ENCODE measurements around the gene FLCN. TPM values are rescaled to one million over a fixed set of nuclear protein-coding genes. Genes with fewer than 3 reads are reported as not detected.

FLCN gene
- polyA plus RNA-seq, 12 donors = 16.8 to 32.2 (median 24.8) TPM; not detected in 1

GRCh38 chr17:17169396-17169795 is 67.6 kb downstream of the FLCN start:
- DNase-seq = no peak

DNA sequence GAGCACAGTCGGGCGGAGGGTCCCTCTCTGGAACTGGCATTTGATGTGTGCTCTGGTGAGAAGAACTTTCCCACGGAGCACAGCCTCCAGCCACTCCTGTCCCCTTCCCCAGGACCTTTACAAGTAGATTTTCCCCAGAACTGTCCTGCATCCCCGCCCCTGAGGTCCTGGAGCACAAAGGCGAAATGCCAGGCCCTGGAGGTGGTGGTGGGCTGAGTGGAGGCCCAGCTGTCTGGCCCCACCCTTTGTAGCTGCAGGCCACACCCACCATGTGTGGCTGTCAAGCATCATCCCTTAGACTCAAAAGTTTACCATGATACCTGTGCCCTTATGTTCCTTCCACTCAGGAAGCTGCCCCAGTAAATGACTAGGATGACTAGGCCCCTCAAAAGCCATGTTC is 68.6 kb downstream of the FLCN start:
- DNase-seq = no peak

GRCh38 chr17:17167986-17168385 is 69.0 kb downstream of the FLCN start:
- no peak for DNase-seq

DNA sequence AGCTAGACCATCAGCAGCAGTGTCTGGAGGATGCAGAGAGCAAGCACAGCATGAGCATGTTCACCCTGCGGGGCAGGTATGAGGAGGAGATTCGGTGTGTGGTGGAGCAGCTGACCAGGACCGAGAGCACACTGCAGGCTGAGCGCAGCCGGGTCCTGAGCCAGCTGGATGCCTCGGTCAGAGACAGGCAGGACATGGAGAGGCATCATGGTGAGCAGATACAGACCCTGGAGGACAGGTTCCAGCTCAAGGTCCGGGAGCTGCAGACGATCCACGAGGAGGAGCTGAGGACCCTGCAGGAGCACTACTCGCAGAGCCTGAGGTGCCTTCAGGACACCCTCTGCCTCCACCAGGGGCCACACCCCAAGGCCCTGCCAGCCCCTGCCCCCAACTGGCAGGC is 69.6 kb downstream of the FLCN start:
- no peak for DNase-seq

DNA sequence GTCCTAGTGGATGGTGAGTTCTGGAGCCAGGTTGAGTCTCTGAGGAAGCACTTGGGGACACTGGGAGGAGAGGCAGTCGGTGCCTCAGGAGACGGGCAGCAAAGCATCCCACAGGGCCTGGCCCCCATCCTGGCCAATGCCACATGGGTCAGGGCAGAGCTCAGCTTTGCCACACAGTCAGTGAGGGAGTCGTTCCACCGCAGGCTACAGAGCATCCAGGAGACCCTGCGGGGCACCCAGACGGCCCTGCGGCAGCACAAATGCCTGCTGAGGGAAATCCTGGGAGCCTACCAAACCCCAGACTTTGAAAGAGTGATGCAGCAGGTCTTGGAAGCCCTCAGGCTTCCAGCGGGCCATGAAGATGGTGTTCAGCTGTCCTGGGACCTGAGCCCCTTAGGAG is 70.5 kb downstream of the FLCN start:
- DNase-seq = no peak

DNA sequence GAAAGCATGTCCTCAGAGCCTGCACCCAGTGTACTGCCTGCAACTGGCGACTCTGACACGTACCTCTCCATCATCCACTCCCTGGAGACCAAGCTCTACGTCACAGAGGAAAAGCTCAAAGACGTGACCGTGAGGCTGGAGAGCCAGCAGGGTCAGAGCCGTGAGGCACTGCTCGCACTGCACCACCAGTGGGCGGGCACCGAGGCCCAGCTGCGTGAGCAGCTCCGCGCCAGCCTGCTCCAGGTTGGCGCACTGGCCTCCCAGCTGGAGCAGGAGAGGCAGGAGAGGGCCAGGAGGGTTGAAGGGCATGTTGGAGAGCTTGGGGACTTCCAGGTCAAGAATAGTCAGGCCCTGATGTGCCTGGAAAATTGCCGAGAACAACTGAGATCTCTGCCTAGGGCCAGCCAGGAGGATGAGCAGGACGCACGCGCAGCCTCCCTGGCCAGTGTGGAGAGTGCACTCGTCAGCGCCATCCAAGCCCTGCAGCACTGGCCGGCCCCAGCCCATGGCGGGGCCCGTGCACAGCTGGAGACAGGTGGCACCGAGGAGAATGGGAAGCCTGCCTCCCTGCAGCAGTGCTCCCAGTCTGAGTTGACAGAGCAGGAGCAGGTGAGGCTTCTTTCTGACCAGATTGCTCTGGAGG is 71.2 kb downstream of the FLCN start:
- no peak for DNase-seq

- DNase-seq = no peak
Measured at GRCh38 chr17:17164676-17165075, 72.3 kb downstream of the FLCN start.

GRCh38 chr17:17164156-17164555 is 72.8 kb downstream of the FLCN start:
- no peak for DNase-seq

Other genes starting within 250 kb of the FLCN start
- gene MPRIP, start 194.7 kb downstream of the FLCN start, polyA plus RNA-seq (ENCODE audit: insufficient read length in 12 of 12) = 100 to 1,000 TPM; 100 to 231 (median 191) TPM
- gene PLD6, start 30.8 kb downstream of the FLCN start, polyA plus RNA-seq (ENCODE audit: insufficient read length in 12 of 12) = 1 to 10 TPM in 11 of 12 donors, not detected in 1; 3.0 to 5.5 (median 4.2) TPM
- gene COPS3, start 44.1 kb upstream of the FLCN start, polyA plus RNA-seq (ENCODE audit: insufficient read length in 12 of 12) = 10 to 100 TPM in 11 of 12 donors, not detected in 1; 71.3 to 84.7 (median 79.5) TPM
- gene NT5M, start 66.2 kb upstream of the FLCN start, polyA plus RNA-seq (ENCODE audit: insufficient read length in 12 of 12) = 1 to 10 TPM in 10 of 12 donors, not detected in 2; 3.7 to 7.9 (median 5.7) TPM
- 10 to 100 TPM in 10 of 12 donors, 1 to 10 TPM in 1, not detected in 1; 6.4 to 18.0 (median 15.2) TPM for gene MED9, start 239.8 kb upstream of the FLCN start, polyA plus RNA-seq (ENCODE audit: insufficient read length in 12 of 12)